GM10266 (cell line): ENCODE measurements around the gene FAM83D.
"Not testable (repeated sequence)": the region's sequence is repeated elsewhere in the genome, so short reads cannot be mapped to it uniquely, and the experiment has no call there.

ENCODE experiments used
- DNase-seq: peaks from one replicate; pipeline ENCODE4 v3.0.0; 2012; ENCODE audit errors: extremely low spot score
- CTCF ChIP-seq: IDR thresholded peaks from 2 replicates; pipeline ENCODE4 v1.5.1; 2012; ENCODE audit warnings: mild to moderate bottlenecking, low read depth; ENCODE audit not compliant: control insufficient read depth, insufficient read depth; ENCODE audit errors: missing control alignments

FAM83D gene

DNA sequence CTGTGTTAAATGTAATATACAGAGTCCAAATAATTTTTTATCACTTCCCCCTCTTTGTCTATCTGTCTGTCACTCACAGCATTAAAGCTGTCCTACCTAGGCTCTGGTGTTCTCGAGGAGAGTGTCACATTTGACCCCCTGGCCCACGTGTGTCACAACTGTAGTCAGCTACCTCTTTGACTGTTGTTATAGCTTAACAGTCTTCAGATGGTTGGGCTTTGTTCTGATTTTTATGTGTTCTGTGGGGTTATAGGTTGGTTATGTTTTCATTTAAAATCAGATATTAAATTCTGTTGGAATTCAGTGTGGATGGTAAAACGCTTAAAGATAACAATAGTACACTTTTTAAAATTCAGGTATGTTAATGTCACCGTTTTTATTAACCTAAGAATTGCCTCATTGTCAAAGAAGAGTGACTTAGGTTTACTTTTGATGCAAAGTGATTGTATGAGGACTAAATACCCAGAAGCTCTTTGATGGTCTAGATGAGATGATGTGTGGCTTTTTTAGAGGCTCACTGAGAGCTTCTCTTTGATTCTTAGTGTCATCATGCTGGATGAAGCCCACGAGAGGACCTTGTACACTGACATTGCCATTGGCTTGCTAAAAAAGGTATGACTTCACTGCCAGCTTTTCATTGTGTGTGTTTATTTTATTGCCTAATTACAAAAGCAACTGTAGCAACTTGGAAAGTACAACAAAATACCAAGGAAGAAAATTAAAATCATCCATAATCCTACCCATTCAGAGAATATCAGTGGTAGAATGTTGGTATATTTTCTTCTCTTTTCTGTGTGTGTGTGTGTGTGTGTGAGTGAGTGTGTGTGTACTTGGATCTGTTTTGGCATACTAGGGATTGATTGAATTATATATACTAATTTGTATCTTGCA lies 65.8 kb downstream of the FAM83D start:
- no peak for TF ChIP-seq CTCF

GRCh38 chr20:38995536-38996044 lies 69.4 kb downstream of the FAM83D start:
- TF ChIP-seq CTCF, result no peak
- no peak for DNase-seq

More for the DNA sequence above, 65.8 kb downstream of the FAM83D start:
- no peak for DNase-seq

DNA sequence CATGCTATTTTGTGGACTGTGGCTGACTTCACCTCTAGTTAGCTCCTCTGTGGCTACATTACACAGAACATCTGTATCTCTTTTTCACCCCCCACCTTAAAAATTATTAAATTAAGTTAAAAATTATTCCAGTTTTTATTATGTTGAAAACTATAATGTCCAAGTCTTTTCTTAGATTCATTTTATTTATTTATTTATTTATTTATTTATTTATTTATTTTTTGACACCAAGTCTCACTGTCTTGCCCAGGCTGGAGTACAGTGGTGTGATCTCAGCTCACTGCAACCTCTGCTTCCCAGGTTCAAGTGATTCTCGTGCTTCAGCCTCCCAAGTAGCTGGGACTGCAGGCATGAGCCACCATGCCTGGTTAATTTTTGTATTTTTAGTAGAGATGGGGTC lies 70.6 kb downstream of the FAM83D start:
- DNase-seq, result not testable (repeated sequence)

DNA sequence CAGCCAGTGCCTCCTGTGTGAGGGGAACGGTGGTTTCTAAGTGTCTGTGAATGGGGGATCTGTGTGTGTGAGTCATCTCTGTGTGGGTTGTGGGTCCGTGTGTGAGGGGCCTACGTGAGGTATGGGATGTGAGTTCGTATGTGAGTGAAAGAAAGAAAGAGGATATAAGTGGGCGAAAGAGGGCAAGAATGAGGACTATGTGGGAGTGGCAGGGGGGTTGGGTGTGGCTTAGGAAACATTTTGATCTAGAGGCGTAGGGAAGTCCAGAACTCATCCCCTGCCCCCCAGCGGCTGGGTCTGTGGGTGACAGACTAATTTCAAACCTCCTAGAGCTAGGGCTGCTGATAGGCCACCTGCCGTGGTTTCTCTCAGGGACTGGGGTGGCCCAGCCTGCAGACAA lies 71.4 kb downstream of the FAM83D start:
- peak; percentile 78 for DNase-seq
- TF ChIP-seq CTCF, result peak; percentile 51

GRCh38 chr20:38999217-38999616 lies 73.0 kb downstream of the FAM83D start:
- no peak for DNase-seq
- TF ChIP-seq CTCF, result no peak

DNA sequence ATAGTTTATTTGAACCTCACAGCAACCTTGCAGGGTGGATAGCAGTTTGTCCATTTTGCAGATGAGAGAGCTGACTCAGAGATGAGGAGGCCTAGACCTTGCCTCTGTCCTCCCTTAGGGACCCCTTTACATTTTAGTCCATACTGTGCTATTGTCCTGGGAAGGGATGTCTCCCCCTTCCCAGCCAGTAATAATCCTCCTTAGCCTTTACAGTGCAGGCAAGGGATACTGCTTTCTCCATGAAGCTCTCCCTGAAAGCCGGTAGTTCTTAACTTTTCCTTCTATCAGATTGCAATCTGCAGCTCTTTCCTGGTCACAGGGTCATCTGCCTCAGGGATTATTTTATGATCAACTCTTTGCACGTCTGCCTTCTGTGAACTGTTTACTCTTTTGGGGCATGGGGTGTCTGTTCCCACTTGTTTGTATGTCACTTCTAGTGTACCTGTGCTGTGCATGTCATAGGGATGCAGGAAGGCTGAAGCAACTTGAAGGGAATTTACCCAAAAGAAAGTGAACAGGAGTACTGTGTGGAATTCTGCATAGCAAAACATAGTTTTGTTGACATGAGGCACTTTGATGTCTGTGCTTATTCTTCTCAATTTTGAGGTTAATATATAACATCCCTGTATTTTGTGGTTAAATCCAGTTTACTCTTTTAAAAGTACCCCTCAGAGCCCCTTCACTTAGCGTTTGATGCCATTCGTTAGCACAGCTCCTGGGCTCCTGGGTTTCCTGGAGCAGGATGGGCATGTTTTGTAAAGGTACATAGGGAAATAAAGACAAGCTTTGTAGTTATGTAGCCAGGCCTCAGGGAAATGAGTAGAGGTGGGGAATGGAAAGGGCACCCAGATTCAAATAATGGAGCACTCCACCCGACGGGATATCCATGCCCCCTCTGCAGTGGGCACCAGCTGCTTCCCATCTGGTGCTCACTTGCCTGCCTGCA lies 74.0 kb downstream of the FAM83D start:
- no peak for DNase-seq
- TF ChIP-seq CTCF, result no peak
